GM18502 (cell line): Measurements from ENCODE around the gene ECHDC1.
"Not testable (repeated sequence)": the region's sequence is repeated elsewhere in the genome, so short reads cannot be mapped to it uniquely, and the experiment has no call there.

Source experiments
- ATAC-seq: cut with Tn5 transposase; IDR thresholded peaks from one replicate; pipeline ENCODE4 v1.9.1; 2021; ENCODE audit warnings: mild to moderate bottlenecking; ENCODE audit not compliant: unreplicated experiment, poor library complexity

ECHDC1 gene

GRCh38 chr6:127342946-127343808 lies at the start of gene ECHDC1:
ECHDC1 (minus strand) TSS chr6:127343609; CDS start chr6:127331028, 12,581 bp downstream.
- ATAC-seq = peak; percentile 74

DNA sequence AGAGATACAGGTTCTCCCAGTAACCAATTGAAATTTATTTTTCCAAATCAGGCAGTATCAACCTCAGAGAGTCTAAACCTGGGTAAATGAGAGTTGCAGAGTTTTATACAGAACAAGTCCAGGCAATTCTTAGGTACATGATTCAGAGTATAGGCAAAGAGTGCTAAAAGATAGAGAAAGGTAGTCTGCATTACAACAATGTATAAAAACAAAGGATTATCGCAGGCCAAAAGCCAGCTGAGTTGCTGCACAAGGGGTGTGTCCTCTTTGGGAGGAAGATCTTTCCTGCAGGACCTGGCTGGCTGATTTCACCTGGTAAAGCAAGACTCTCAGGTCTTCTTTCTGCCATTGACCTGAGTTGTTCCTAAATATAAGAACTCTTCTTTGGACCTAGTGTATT lies 48.9 kb upstream of the ECHDC1 start:
- ATAC-seq = no peak

- ATAC-seq = no peak
Measured at GRCh38 chr6:127391094-127391953, 47.9 kb upstream of the ECHDC1 start.

- ATAC-seq = no peak
Measured at GRCh38 chr6:127389706-127390105, 46.3 kb upstream of the ECHDC1 start.

- no peak for ATAC-seq
Measured at GRCh38 chr6:127385668-127386430, 42.4 kb upstream of the ECHDC1 start.

GRCh38 chr6:127384848-127385247 lies 41.4 kb upstream of the ECHDC1 start:
- ATAC-seq = not testable (repeated sequence)

- no peak for ATAC-seq
Measured at GRCh38 chr6:127383988-127384387, 40.6 kb upstream of the ECHDC1 start.

- no peak for ATAC-seq
Measured at GRCh38 chr6:127382413-127382812, 39.0 kb upstream of the ECHDC1 start.

- no peak for ATAC-seq
Measured at GRCh38 chr6:127381384-127381783, 38.0 kb upstream of the ECHDC1 start.

DNA sequence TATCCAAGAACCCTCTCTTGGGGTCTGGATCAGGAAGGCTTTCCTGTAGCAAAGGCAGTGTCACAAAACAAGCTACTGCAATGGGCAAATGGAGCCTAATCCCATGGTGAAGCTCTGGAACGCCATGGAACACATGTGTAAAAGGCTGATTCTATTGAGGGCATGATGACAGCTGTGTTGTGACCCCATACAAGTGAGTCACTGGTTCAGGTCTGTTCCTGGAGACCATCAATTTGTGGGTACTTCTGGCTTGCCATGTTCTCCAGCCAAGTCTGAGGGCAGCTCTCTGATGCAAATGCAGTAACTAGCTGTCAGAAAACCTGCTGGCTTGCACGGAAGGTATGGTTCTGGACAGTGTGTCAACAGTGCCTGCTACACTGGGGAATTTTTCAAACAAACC lies 33.3 kb upstream of the ECHDC1 start:
- no peak for ATAC-seq

- no peak for ATAC-seq
Measured at GRCh38 chr6:127367023-127367375, 23.6 kb upstream of the ECHDC1 start.

DNA sequence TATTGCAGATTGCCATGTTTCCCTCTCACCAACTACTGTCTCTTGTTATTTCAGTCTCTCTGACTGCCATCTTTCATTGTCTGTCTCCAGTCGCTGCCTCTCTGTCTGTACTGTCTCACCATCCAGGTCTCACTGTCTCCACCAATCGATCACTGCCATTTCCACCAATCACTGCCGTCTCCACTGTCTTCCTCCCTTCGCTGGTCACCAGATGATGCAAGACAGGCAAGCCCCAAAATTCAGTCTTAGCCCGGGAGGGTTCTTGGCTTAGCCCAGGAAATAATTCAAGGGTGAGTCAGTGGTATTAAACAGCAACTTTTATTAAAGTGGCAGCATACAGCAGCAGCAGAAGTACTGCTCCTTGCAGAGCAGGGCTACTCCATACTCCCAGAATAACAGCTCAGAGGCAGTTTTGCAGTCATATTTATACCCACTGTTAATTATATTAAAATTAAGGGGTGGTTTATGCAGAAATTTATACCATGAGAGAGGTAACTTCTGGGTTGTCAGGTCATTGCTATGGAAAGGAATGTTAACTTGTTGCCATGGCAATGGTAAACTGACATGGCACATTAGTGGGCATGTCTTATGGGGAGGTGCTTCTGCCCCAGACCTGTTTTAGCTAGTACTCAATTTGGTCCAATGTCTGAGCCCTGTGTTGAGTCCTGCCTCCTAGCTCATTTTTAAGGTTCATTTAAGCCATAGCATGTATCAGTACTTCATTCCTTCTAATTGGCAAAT lies 23.0 kb upstream of the ECHDC1 start:
- ATAC-seq = no peak

GRCh38 chr6:127365874-127366273 lies 22.5 kb upstream of the ECHDC1 start:
- no peak for ATAC-seq

DNA sequence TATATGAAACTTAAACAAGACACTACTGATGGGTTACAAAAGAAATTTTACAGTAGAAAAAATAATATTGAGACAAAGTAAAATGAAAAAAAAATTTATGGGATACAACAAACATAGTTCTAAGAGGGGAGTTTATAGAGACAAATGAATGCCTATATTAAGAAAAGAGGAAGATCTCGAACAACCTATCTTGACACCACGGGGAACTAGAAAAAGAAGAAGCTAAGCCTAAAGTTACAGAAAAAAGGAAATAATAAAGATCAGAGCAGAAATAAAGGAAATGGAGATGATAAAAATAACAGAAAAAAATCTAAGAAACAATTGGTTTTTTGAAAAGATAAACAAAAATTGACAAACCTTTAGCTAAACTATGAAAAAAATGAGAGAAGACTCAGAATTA lies 9.1 kb upstream of the ECHDC1 start:
- ATAC-seq = no peak

DNA sequence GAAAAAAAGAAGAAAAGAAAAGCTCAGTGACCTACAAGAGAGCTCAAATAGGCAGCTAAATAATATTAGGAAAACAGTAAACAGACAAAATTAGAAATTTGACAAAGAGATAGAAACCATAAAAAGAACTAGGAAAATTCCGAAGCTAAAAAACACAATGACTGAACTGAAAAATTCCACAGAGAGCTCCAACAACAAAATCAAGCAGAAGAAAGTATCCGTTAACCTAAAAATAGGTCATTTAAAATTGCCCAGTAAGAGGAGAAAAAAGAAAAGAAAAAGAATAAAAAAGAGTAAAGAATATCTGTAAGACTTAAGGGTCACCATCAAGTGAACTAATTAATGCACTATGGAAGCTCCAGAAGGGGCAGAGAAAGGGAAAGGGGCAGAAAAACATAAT lies 6.6 kb upstream of the ECHDC1 start:
- ATAC-seq = no peak

GRCh38 chr6:127348028-127348661 lies 4.7 kb upstream of the ECHDC1 start:
- ATAC-seq = no peak

- no peak for ATAC-seq
Measured at GRCh38 chr6:127347178-127347577, 3.8 kb upstream of the ECHDC1 start.

DNA sequence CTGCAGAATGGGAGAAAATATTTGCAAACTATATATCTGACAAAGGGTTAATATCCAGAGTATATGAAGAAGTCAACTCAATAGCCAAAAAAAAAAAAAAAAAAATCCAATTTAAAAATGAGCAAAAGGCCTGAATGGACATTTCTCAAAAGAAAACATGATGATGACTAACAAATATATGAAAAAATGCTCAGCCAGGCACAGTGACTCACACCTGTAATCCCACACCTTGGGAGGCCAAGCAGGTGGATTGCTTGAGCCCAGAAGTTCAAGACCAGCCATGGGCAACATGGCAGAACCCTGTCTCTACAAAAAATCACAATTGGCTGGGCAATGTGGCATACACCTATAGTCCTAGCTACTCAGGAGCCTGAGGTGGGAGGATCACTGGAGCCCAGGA lies 2.1 kb upstream of the ECHDC1 start:
- no peak for ATAC-seq

DNA sequence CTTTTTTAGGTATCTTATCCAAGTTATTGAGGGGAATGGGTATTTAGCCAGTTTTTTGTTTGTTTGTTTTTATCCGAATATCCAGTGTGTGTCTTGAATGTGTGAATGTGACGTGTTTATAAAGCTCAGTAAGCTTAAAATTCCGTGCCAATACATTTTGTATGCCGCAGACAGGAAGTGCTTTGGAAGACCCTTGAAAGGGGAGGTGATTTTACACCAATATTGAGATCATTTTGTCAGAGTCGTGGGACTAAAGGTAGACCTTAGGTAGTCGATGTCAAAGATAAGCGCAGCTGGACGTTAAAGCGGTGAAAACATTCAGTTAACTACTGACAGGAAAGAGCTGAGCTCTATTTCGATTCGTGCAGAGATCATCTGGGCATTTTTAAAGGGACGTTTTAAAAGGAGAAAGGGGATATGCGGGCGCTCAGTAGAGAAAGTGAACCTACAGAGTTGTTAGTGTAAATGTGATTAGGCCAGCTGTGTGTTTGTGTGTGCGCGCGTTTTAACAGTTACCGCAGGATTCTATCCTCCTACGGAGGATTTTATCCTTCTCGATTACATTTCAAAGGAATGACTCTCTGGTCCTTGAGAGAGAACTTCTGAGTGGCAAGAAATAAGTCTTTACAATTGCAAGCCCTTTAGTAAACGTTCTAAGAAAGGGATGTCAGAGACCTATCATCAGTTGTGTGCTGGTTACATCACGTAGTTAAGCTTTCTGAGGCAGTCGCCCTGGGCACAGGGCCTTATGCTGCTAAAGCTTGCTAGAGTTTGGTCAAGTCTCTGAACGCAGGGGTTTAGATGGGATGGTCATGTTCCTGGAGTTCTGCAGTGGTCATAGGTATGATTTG lies 625 bp upstream of the ECHDC1 start:
- ATAC-seq = peak; percentile 2
